Loucy (cell line): ENCODE results near the gene FOXP1.

Experiments
- H2AFZ ChIP-seq: fragments of 200-600 bp; sonication (generic); 2 replicates; pipeline ENCODE4 v1.6.0; 2016; ENCODE audit warnings: antibody characterized with exemption, mild to moderate bottlenecking, low read length, moderate library complexity
- H3F3A ChIP-seq: fragments of 200-600 bp; 2 replicates; pipeline ENCODE4 v1.6.0; 2016; ENCODE audit warnings: antibody characterized with exemption, low read depth, mild to moderate bottlenecking
- H3K27me3 ChIP-seq: fragments of 200-600 bp; sonication (generic); 2 replicates; pipeline ENCODE4 v1.6.1; 2014; ENCODE audit warnings: low read length, mild to moderate bottlenecking; ENCODE audit not compliant: insufficient read depth, poor library complexity, severe bottlenecking
- H3K36me3 ChIP-seq: fragments of 200-600 bp; sonication (generic); 2 replicates; pipeline ENCODE4 v1.6.1; 2016; ENCODE audit warnings: low read length; ENCODE audit not compliant: insufficient read depth
- H3K4me1 ChIP-seq: fragments of 200-600 bp; sonication (generic); 2 replicates; pipeline ENCODE4 v1.5.1; 2014; ENCODE audit warnings: low read length, mild to moderate bottlenecking; ENCODE audit not compliant: insufficient read depth, poor library complexity, severe bottlenecking
- H3K4me2 ChIP-seq: fragments of 200-600 bp; sonication (generic); 2 replicates; pipeline ENCODE4 v1.6.0; 2014; ENCODE audit warnings: antibody characterized with exemption, low read length, low read depth, mild to moderate bottlenecking; ENCODE audit not compliant: poor library complexity, severe bottlenecking
- H3K4me3 ChIP-seq: fragments of 200-600 bp; sonication (generic); 2 replicates; pipeline ENCODE4 v1.5.1; 2014; ENCODE audit warnings: low read length, mild to moderate bottlenecking, mixed read lengths; ENCODE audit not compliant: poor library complexity, severe bottlenecking
- H3K79me2 ChIP-seq: fragments of 200-600 bp; sonication (generic); 2 replicates; pipeline ENCODE4 v1.6.1; 2014; ENCODE audit warnings: low read length; ENCODE audit not compliant: insufficient read depth
- H3K9ac ChIP-seq: fragments of 200-600 bp; sonication (generic); 2 replicates; pipeline ENCODE4 v1.6.0; 2014; ENCODE audit warnings: mild to moderate bottlenecking, low read depth, low read length, moderate library complexity; ENCODE audit not compliant: poor library complexity, severe bottlenecking
- H3K9me2 ChIP-seq: fragments of 200-600 bp; sonication (generic); replicated peaks from 2 replicates; pipeline ENCODE4 v1.6.1; 2016; ENCODE audit warnings: low read depth, low read length, mixed read lengths
- H3K9me3 ChIP-seq: fragments of 200-600 bp; sonication (generic); 2 replicates; pipeline ENCODE4 v1.6.1; 2014; ENCODE audit warnings: mild to moderate bottlenecking, antibody characterized with exemption, low read length, low read depth; ENCODE audit not compliant: insufficient read depth
- H4K20me1 ChIP-seq: fragments of 200-600 bp; sonication (generic); 2 replicates; pipeline ENCODE4 v1.6.0; 2014; ENCODE audit warnings: antibody characterized with exemption, low read length, mild to moderate bottlenecking; ENCODE audit not compliant: insufficient read depth, poor library complexity, severe bottlenecking
- CTCF ChIP-seq: fragments of 200-600 bp; sonication (generic); conservative IDR thresholded peaks from 2 replicates; pipeline ENCODE4 v1.5.1; 2014; ENCODE audit warnings: mild to moderate bottlenecking, antibody characterized with exemption, low read length
- EZH2phosphoT487 ChIP-seq: fragments of 200-600 bp; IDR thresholded peaks from 2 replicates; pipeline ENCODE4 v1.6.1; 2018; ENCODE audit warnings: antibody characterized with exemption, mild to moderate bottlenecking, moderate library complexity, borderline replicate concordance

FOXP1 gene

DNA sequence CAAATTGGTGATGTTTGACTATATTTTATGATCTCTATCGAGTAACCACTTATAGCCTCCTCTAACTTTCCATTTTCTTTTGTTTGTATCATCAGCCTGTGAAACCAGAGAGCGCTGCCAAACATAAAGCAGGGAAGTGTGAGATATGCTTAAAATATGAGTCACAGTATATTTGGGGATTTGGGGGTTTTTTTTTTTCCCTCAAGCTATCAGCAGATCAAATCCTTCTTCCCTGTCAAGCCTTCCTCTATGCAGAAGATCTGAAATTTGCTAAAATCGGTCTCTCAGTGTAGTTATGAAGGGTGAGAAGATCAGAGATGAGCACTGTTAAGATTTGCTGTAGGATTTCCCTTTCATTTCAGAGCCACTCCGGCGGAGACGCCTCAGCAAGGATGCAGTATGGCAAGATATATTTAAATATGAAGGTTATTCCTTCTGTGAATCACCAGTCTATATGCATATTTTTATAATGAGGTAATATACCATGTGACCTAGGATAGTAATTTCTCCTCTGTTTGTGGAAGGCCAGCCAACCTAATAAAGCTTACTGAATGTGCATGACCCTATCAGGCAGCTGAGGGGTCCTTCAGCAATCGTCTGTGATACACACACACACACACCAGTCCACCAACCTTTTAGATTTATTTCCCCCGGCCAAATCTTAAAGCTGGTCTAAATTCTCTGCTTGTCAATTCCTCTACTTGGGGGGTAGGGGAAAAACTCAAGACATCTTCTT is 474.1 kb downstream of the FOXP1 start:
- Histone ChIP-seq H3K79me2 (peaks cover 3% of the 10 kb centered on the region; the same call in 1 of the 2 replicates), H3K9ac (no peak overlapping the region), H3K36me3 (peaks cover 43% of the 10 kb centered on the region), H3K9me3 (no peaks in the 10 kb centered on the region), H3K4me1 (no peaks in the 10 kb centered on the region), H3K27me3 (no peaks in the 10 kb centered on the region), H3K4me3 (no peak overlapping the region), H3K4me2 (no peak overlapping the region), H3F3A (no peaks in the 10 kb centered on the region), H4K20me1 (no peaks in the 10 kb centered on the region), H2AFZ (no peak overlapping the region), H3K9me2 (no peaks in the 10 kb centered on the region)
- TF ChIP-seq EZH2phosphoT487, result no peak
- TF ChIP-seq CTCF, result no peak

DNA sequence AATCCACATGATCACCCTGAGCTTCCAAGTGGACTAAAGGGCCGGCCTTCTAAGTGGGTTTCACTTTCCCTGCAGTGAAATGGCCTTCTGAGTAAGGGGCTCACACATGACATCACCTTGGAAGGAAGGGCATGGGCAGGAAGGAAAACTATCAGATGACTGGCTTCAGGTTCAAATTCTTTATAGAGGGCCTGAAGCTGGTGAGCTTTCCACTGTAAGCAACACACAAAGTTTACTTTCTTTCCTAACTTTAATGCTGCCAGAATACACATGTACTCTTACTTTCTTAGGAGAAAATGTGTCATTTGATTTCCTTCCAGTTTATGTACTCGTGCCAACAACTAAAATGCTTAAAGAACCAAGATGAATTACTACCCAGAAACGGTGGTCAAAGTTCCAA is 475.6 kb downstream of the FOXP1 start:
- no peaks in the 10 kb centered on the region for H3F3A ChIP-seq
- no peaks in the 10 kb centered on the region for H3K4me1 ChIP-seq
- no peaks in the 10 kb centered on the region; the same call in 1 of the 2 replicates for H3K79me2 ChIP-seq
- TF ChIP-seq EZH2phosphoT487 (no peak), CTCF (no peak)
- H3K9me3 ChIP-seq, result no peaks in the 10 kb centered on the region
- H3K27me3 ChIP-seq, result no peaks in the 10 kb centered on the region
- no peaks in the 10 kb centered on the region for H3K9me2 ChIP-seq
- H3K9ac ChIP-seq, result no peak overlapping the region
- H2AFZ ChIP-seq, result no peak overlapping the region
- H3K36me3 ChIP-seq, result peaks cover 43% of the 10 kb centered on the region
- H3K4me3 ChIP-seq, result no peak overlapping the region
- no peaks in the 10 kb centered on the region for H4K20me1 ChIP-seq
- H3K4me2 ChIP-seq, result no peak overlapping the region

- no peaks in the 10 kb centered on the region for H4K20me1 ChIP-seq
- no peak overlapping the region for H3K9ac ChIP-seq
- H3K9me3 ChIP-seq, result no peaks in the 10 kb centered on the region
These were observed 478.6 kb downstream of the FOXP1 start for GRCh38 chr3:71104976-71105375.

More at GRCh38 chr3:71104976-71105375, 478.6 kb downstream of the FOXP1 start:
- H3K4me2 ChIP-seq, result no peak overlapping the region
- no peaks in the 10 kb centered on the region for H3K27me3 ChIP-seq
- no peaks in the 10 kb centered on the region for H3K9me2 ChIP-seq
- TF ChIP-seq CTCF, result no peak
- no peak for TF ChIP-seq EZH2phosphoT487
- H3F3A ChIP-seq, result no peaks in the 10 kb centered on the region
- H3K4me1 ChIP-seq, result no peaks in the 10 kb centered on the region
- peaks cover 10% of the 10 kb centered on the region; the same call in 1 of the 2 replicates for H3K79me2 ChIP-seq
- H2AFZ ChIP-seq, result no peak overlapping the region
- H3K4me3 ChIP-seq, result no peak overlapping the region
- peaks cover 19% of the 10 kb centered on the region; the same call in 1 of the 2 replicates for H3K36me3 ChIP-seq
